ENCODE data around the gene SPINDOC. TPM values are rescaled to one million over a fixed set of nuclear protein-coding genes. Genes with fewer than 3 reads are reported as not detected.

The SPINDOC gene
- polyA plus RNA-seq, 1 of the 3 experiments (the other 2 are of a cell fraction): 45.0 TPM

DNA sequence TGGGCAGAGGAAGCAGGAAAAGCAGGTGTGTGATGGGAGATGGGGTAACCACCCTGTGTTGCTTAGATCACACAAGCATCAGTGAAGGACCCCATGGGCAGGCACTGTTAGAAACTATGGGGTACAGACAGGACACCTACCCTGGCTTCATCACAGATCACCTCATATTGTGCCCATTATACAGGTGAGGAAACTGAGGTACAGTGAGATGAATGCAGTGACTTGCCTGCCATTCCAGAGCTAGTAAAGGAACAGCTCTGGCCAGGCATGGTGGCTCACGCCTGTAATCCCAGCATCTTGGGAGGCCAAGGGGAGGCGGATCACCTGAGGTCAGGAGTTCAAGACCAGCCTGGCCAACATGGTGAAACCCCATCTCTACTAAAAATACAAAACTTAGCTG is 19.8 kb downstream of the SPINDOC start:
- H3K4me1 ChIP-seq (ENCODE audit: control insufficient read depth in 1 of 2, insufficient read depth in 2 of 2, low read depth in 1 of 2, low read length in 1 of 2): peaks cover 2 to 8% of the 10 kb centered on the region in 2 experiments; a peak in 2 of 4 replicates
- no peak overlapping the region for H2AFZ ChIP-seq (ENCODE audit: low read depth)
- no peaks in the 10 kb centered on the region for H3K79me2 ChIP-seq (ENCODE audit: insufficient read depth)
- POLR2A ChIA-PET: interaction anchor here (1.0 kb wide), 1 partner anchor 19 kb away, joined by 4 read pairs; no protein-coding TSS in a partner anchor
- H3K27me3 ChIP-seq (ENCODE audit: insufficient read depth): no peaks in the 10 kb centered on the region
- H3K36me3 ChIP-seq (replicated peaks in 1 of 2; ENCODE audit: control insufficient read depth in 1 of 2, insufficient read depth in 2 of 2, low read length in 1 of 2): no peaks in the 10 kb centered on the region
- WGBS (ENCODE audit: low lambda C conversion rate): 100% methylated on average over 2 of the region's 2 CpGs
- H4K20me1 ChIP-seq (ENCODE audit: insufficient read depth): no peaks in the 10 kb centered on the region
- CTCF ChIA-PET: interaction anchor here (0.6 to 1.8 kb wide), 6 partner anchors 13 to 355 kb away, joined by 3 to 12 read pairs (median 3); no protein-coding TSS in a partner anchor
- no peaks in the 10 kb centered on the region for H3K9me3 ChIP-seq
- no peak overlapping the region for H3K9ac ChIP-seq
- H3K4me3 ChIP-seq (ENCODE audit: low read depth in 2 of 2, low read length in 1 of 2): no peak overlapping the region
- H3K9me2 ChIP-seq: no peaks in the 10 kb centered on the region
- no peak overlapping the region for H3K27ac ChIP-seq (ENCODE audit: low read depth in 2 of 2, low read length in 1 of 2)
- no peak for TF ChIP-seq EP300 (IDR thresholded peaks at IDR 0.05; ENCODE audit: borderline replicate concordance in 1 of 2, low read depth in 1 of 2, low read length in 1 of 2)
- TF ChIP-seq, protein P1, sequence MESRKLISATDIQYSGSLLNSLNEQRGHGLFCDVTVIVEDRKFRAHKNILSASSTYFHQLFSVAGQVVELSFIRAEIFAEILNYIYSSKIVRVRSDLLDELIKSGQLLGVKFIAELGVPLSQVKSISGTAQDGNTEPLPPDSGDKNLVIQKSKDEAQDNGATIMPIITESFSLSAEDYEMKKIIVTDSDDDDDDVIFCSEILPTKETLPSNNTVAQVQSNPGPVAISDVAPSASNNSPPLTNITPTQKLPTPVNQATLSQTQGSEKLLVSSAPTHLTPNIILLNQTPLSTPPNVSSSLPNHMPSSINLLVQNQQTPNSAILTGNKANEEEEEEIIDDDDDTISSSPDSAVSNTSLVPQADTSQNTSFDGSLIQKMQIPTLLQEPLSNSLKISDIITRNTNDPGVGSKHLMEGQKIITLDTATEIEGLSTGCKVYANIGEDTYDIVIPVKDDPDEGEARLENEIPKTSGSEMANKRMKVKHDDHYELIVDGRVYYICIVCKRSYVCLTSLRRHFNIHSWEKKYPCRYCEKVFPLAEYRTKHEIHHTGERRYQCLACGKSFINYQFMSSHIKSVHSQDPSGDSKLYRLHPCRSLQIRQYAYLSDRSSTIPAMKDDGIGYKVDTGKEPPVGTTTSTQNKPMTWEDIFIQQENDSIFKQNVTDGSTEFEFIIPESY (IDR thresholded peaks at IDR 0.05; ENCODE audit: borderline replicate concordance, low read depth): no peak
- TF ChIP-seq MEF2A (IDR thresholded peaks at IDR 0.05; ENCODE audit: borderline replicate concordance, low read depth): no peak
- TF ChIP-seq, protein P2, sequence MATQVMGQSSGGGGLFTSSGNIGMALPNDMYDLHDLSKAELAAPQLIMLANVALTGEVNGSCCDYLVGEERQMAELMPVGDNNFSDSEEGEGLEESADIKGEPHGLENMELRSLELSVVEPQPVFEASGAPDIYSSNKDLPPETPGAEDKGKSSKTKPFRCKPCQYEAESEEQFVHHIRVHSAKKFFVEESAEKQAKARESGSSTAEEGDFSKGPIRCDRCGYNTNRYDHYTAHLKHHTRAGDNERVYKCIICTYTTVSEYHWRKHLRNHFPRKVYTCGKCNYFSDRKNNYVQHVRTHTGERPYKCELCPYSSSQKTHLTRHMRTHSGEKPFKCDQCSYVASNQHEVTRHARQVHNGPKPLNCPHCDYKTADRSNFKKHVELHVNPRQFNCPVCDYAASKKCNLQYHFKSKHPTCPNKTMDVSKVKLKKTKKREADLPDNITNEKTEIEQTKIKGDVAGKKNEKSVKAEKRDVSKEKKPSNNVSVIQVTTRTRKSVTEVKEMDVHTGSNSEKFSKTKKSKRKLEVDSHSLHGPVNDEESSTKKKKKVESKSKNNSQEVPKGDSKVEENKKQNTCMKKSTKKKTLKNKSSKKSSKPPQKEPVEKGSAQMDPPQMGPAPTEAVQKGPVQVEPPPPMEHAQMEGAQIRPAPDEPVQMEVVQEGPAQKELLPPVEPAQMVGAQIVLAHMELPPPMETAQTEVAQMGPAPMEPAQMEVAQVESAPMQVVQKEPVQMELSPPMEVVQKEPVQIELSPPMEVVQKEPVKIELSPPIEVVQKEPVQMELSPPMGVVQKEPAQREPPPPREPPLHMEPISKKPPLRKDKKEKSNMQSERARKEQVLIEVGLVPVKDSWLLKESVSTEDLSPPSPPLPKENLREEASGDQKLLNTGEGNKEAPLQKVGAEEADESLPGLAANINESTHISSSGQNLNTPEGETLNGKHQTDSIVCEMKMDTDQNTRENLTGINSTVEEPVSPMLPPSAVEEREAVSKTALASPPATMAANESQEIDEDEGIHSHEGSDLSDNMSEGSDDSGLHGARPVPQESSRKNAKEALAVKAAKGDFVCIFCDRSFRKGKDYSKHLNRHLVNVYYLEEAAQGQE (IDR thresholded peaks at IDR 0.05; ENCODE audit: low read depth, low read length): no peak
- TF ChIP-seq, protein P3, sequence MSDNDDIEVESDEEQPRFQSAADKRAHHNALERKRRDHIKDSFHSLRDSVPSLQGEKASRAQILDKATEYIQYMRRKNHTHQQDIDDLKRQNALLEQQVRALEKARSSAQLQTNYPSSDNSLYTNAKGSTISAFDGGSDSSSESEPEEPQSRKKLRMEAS (IDR thresholded peaks at IDR 0.05; ENCODE audit: low read depth): no peak
- no peak for TF ChIP-seq YY1 (IDR thresholded peaks at IDR 0.05; ENCODE audit: low read depth)
- no peak for TF ChIP-seq EZH2phosphoT487 (IDR thresholded peaks at IDR 0.05; ENCODE audit: borderline replicate concordance, low read depth)
- DNase-seq: no peak
- peaks cover 6% of the 10 kb centered on the region for H3F3A ChIP-seq (replicated peaks; ENCODE audit: insufficient read depth)
- H3K4me2 ChIP-seq: no peak overlapping the region

DNA sequence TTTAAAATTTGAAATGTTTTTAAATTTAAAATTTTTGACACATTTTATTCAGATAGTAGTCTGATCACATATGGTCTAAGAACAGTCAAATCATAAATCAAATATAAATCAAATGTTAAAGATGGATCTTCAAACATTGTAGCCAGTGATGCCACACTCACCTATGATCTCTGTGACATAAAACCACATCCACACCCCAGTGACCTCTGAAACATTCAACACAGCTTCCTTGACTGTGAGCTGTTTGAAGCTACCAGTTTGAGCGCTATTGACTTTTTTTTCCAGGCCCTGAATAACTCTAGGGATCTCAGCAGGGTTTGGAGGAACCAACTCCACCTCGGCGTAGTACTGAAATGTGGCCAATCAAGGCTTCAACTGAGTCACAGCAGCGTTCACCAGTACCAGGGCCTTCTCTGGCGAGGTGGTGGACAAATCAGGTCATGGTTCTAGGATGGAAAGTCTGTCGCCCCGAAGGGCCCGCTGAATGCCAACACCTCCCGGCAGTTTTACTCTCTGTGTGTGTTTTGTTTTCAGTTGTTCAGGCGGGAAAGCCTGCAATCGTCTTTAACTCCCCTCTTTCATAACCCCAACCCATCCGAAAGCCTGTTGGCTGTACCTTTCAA is 21.4 kb downstream of the SPINDOC start:
- no peak overlapping the region for H2AFZ ChIP-seq (ENCODE audit: low read depth)
- no peak overlapping the region for H3K4me2 ChIP-seq
- peaks cover 4 to 11% of the 10 kb centered on the region in 2 experiments; a peak in 2 of 4 replicates for H3K4me1 ChIP-seq (ENCODE audit: control insufficient read depth in 1 of 2, insufficient read depth in 2 of 2, low read depth in 1 of 2, low read length in 1 of 2)
- POLR2A ChIA-PET: no interaction called here
- H3K27me3 ChIP-seq (ENCODE audit: insufficient read depth): no peaks in the 10 kb centered on the region
- no peaks in the 10 kb centered on the region for H3K9me3 ChIP-seq
- DNase-seq: no peak
- H3K4me3 ChIP-seq (ENCODE audit: low read depth in 2 of 2, low read length in 1 of 2): no peak overlapping the region
- peaks cover 8% of the 10 kb centered on the region for H3F3A ChIP-seq (replicated peaks; ENCODE audit: insufficient read depth)
- CTCF ChIA-PET: interaction anchor here (1.0 to 6.7 kb wide), 4 partner anchors 36 to 114 kb away, joined by 3 to 162 read pairs (median 8); no protein-coding TSS in a partner anchor
- peaks cover 4% of the 10 kb centered on the region for H4K20me1 ChIP-seq (ENCODE audit: insufficient read depth)
- 88% methylated on average over 12 of the region's 12 CpGs for WGBS (ENCODE audit: low lambda C conversion rate)
- no peak overlapping the region for H3K27ac ChIP-seq (ENCODE audit: low read depth in 2 of 2, low read length in 1 of 2)
- H3K79me2 ChIP-seq (ENCODE audit: insufficient read depth): peaks cover 5% of the 10 kb centered on the region
- no peaks in the 10 kb centered on the region for H3K9me2 ChIP-seq
- no peak overlapping the region for H3K9ac ChIP-seq
- H3K36me3 ChIP-seq (replicated peaks in 1 of 2; ENCODE audit: control insufficient read depth in 1 of 2, insufficient read depth in 2 of 2, low read length in 1 of 2): no peaks in the 10 kb centered on the region
- TF ChIP-seq EZH2phosphoT487 (IDR thresholded peaks at IDR 0.05; ENCODE audit: borderline replicate concordance, low read depth) (no peak), TCF12 (IDR thresholded peaks at IDR 0.05) (no peak), MEF2A (IDR thresholded peaks at IDR 0.05; ENCODE audit: borderline replicate concordance, low read depth) (no peak), FOXJ3 (CRISPR knock-in tag; IDR thresholded peaks at IDR 0.05) (no peak), TEAD4 (IDR thresholded peaks at IDR 0.05; ENCODE audit: borderline replicate concordance, insufficient read depth) (no peak), NRF1 (IDR thresholded peaks at IDR 0.05; ENCODE audit: low read depth, low read length) (no peak)
- TF ChIP-seq, protein P1 (IDR thresholded peaks at IDR 0.05; ENCODE audit: borderline replicate concordance, low read depth): no peak
- TF ChIP-seq, protein P4, sequence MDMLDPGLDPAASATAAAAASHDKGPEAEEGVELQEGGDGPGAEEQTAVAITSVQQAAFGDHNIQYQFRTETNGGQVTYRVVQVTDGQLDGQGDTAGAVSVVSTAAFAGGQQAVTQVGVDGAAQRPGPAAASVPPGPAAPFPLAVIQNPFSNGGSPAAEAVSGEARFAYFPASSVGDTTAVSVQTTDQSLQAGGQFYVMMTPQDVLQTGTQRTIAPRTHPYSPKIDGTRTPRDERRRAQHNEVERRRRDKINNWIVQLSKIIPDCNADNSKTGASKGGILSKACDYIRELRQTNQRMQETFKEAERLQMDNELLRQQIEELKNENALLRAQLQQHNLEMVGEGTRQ (IDR thresholded peaks at IDR 0.05; ENCODE audit: borderline replicate concordance, low read depth, low read length): no peak
- TF ChIP-seq, protein P5, sequence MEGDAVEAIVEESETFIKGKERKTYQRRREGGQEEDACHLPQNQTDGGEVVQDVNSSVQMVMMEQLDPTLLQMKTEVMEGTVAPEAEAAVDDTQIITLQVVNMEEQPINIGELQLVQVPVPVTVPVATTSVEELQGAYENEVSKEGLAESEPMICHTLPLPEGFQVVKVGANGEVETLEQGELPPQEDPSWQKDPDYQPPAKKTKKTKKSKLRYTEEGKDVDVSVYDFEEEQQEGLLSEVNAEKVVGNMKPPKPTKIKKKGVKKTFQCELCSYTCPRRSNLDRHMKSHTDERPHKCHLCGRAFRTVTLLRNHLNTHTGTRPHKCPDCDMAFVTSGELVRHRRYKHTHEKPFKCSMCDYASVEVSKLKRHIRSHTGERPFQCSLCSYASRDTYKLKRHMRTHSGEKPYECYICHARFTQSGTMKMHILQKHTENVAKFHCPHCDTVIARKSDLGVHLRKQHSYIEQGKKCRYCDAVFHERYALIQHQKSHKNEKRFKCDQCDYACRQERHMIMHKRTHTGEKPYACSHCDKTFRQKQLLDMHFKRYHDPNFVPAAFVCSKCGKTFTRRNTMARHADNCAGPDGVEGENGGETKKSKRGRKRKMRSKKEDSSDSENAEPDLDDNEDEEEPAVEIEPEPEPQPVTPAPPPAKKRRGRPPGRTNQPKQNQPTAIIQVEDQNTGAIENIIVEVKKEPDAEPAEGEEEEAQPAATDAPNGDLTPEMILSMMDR (IDR thresholded peaks at IDR 0.05): no peak
